HG03378 (cell line): ENCODE data around the gene MSTN.

Source experiments
- ATAC-seq: cut with Tn5 transposase; IDR thresholded peaks from one replicate; pipeline ENCODE4 v1.9.1; 2021; ENCODE audit warnings: mild to moderate bottlenecking, moderate library complexity; ENCODE audit not compliant: unreplicated experiment

MSTN gene

GRCh38 chr2:190062601-190063000 is at the start of gene MSTN:
MSTN (minus strand) TSS chr2:190062729; CDS start chr2:190062596, 133 bp downstream.
- ATAC-seq, result no peak

GRCh38 chr2:190111166-190111565 is 48.6 kb upstream of the MSTN start:
- ATAC-seq, result no peak

GRCh38 chr2:190110699-190111098 is 48.2 kb upstream of the MSTN start:
- no peak for ATAC-seq

DNA sequence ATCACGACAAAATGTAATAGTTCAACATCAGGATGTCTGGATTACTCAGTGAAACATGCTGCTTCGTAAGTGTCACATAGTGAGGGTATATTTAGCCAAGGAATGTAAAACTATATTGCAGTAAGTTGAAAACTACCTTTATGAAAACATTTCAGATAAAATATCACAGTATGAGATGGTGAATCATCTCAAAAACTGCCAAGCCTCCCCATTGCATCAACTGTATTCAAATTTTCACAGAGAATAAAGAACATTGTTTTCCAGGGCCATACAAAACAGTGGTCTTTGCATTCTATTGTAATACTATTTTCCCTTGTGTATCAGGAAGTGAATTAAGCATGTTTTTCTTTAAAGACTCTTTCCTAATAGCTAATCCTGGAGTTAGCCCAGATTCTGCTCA is 47.6 kb upstream of the MSTN start:
- ATAC-seq, result no peak

GRCh38 chr2:190107409-190107808 is 44.9 kb upstream of the MSTN start:
- ATAC-seq, result no peak

DNA sequence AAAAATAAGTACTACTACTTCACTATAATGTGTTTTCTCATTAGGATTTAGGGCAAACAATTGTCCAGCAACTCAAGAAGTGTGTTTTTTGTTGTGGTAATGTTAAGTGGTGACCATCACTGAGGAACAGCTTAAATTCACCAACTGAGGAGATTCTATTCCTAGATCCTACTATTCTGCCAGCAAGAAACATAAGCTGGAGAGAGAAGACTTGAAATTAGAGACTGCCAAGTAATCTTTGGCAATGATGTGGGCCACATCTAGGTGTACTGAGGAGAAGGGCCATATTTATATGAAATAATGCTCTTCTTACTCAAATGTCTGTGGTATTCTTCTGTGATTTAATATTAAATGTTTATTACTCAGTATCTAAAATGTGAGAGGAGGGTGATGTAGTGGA is 44.3 kb upstream of the MSTN start:
- ATAC-seq, result no peak

- ATAC-seq, result no peak
Measured at GRCh38 chr2:190105554-190105953, 43.0 kb upstream of the MSTN start.

- no peak for ATAC-seq
Measured at GRCh38 chr2:190103144-190103543, 40.6 kb upstream of the MSTN start.

DNA sequence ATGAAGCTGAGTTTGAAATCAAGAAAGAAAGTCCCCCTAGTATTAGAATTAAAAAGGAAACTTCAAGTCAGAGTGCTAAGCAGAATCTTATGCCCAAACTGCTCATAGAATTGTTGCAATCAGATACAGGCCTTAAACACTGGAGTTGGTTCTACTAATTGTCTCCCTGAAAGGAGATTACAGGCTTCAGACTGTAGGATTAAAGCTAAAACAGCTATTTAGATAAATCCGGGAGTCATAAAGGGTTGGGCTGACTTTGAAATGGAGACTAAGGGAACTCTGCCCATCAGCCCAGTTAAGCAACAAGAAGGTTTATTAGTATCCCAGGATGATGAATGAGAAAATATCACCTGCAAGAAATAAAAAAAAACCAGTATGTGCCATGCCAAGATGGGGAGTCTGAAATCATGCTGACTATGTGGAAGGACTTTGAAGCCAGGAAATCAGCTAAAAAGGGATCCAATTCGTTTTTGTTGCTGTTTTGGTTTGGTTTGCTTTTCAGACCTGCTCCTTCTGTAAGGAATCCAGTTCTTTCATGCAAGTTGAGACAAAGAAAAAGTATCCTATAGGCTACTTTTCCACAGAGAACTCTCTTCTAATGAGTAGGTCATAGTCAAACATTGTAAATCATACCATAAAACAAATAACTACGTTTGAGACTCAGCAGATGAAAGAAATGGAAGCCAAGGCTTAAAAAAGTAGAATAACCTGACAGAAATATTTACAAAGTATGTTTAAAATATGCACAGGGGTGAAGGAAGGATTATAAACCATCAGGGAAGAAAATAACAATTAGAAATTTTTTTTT is 37.6 kb upstream of the MSTN start:
- ATAC-seq, result no peak

DNA sequence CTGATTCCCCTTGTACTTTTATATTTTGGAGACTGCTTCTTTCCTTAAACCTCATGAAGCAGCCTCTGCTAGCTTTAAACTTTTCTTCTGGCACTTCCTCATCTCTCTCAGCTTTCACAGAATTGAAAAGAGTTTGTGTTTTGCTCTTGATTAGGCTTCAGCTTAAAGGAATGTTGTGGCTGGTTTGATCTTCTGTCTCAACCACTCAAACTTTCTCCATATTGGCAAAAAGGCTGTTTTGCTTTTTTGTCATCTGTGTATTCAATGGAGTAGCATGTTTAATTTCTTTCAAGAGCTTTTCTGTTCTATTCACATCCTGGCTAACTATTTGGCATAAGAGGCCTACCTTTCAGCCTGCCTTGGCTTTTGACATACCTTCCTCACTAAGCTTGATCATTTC is 36.3 kb upstream of the MSTN start:
- no peak for ATAC-seq

DNA sequence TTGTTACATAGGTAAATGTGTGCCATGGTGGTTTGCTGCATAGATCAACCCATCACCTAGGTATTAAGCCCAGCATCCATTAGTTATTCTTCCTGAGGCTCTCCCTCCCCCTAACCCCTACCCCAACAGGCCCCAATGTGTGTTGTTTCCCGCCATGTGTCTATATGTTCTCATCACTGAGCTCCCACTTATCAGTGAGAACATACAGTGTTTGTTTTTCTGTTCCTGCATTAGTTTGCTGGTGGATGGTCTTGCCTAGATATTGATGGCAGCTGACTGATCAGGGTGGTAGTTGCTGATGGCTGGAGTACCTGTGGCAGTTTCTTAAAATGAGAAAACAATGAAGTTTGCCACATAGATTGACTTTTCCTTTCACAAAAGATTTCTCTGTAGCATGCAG is 34.6 kb upstream of the MSTN start:
- ATAC-seq, result no peak

DNA sequence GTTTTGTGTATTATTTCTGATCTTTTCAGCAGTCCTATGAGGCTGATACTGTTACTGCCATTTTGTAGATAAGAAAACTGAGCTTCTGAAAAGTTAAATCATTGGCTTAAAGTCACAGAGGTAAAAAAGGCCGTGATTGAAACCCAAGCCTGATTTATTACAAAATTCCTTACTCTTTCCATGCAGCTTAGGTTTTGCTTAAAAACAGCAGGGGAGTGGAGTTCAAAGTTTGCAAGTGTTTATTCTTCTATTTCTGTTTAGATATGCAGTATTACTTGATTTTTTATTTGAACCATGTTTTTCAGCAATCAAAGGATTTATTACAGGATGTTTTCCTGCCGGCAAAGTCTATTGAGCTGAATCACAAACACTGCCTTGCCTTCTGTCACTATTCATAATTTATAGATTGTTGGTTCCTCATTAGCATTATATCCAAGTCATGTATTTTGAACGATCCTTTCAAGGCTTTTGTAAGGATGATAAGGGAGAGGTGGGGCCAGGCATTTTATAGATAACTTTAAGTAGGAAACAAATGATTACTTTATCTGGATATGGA is 31.9 kb upstream of the MSTN start:
- ATAC-seq, result no peak

GRCh38 chr2:190093793-190094192 is 31.3 kb upstream of the MSTN start:
- ATAC-seq, result no peak

DNA sequence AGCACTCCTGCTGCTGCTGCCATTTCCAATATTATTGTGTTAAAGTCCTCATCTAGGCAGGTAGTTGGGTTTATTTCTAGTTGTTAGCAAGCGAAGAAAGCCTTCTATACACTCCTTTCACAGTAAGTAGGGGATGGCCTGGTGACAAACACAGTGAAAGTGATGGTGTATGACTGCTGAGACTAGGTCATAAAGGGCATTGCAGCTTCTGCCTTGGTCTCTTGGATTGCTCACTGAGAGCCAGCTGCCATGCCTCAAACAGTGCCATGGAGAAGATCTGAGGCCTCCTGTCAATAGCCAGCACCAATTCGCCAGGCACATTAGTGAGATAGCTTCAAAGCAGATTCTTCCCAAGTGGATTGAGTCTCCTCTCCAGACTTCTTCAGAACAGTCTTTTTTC is 27.6 kb upstream of the MSTN start:
- no peak for ATAC-seq

DNA sequence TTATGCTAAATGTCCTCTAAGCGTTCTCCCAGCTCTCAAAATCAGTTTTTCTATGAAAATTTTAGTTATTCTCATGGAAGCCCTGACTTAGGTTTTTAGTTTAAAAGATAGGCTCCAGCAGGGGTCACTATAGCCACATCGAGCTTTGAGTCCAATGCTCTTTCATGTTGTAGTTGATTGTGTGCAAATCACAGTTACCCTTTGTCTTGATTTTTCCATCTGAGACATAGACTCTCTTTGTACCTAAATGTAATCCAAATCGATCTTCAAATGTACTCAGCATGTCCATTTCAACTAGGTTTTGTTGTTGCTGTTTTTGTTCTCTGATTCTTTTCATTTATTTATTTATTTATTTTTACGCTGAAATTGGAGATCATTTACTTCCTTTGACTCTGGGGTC is 26.4 kb upstream of the MSTN start:
- ATAC-seq, result peak; percentile 56

GRCh38 chr2:190084704-190085103 is 22.2 kb upstream of the MSTN start:
- no peak for ATAC-seq

DNA sequence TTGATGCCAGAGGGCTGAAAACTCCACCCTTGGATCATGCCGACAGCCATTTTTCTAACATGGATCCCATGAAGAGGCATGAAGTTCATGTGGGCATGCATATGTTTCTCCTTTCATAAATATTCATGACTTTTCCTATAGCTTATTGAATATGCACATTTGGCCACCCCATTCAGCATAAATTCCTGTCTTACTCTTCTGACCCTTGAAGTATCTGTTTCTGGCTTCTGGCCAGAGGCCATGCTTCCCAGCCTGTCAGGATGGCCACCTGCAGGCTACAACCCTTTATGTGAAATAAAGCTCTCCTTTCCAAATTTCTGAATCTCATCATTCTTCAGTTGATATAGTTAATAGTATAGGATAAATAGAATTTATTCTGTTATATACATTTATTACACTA is 19.6 kb upstream of the MSTN start:
- no peak for ATAC-seq

DNA sequence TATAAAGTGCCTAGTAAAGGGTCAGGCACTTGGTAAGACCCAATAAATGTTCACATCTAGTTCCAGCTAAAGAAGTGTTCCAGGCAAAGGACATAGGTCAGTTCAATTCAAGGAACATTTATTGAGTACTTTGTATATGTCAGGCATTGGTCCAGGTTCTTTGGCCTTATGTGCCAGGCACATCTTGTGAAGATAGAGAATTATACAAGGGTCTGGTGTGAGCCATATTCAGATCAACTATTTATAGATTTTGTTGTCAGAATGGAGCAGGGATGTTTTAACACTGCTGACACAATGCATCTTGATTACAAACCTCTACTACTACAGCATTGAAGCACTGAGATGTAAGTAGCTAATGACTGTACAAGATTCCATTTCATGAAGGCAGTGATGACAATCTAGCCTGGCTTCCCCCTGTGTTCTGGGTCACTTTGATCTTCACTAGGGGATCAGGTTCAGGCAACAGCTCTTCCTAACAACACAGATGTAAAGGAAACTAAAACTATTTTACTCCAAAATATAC is 18.1 kb upstream of the MSTN start:
- ATAC-seq, result no peak

GRCh38 chr2:190079160-190079559 is 16.6 kb upstream of the MSTN start:
- ATAC-seq, result no peak

DNA sequence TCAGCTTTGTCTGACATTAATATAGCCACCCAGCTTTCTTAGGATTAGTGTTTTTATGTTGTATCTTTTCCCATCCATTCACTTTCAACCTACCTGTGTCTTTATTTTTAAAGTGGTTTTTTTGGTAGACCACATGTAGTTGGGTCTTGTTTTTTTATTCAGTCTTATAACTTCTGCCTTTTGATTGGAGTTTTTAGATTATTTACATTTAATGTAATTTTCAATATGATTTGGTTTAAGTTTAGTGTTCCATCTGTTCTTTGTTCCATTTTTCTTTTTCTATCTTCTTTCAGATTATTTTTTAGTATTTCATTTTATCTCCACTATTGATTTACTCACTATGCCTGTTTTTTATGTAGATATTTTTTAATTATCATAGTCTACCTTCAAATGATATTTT is 13.1 kb upstream of the MSTN start:
- no peak for ATAC-seq

DNA sequence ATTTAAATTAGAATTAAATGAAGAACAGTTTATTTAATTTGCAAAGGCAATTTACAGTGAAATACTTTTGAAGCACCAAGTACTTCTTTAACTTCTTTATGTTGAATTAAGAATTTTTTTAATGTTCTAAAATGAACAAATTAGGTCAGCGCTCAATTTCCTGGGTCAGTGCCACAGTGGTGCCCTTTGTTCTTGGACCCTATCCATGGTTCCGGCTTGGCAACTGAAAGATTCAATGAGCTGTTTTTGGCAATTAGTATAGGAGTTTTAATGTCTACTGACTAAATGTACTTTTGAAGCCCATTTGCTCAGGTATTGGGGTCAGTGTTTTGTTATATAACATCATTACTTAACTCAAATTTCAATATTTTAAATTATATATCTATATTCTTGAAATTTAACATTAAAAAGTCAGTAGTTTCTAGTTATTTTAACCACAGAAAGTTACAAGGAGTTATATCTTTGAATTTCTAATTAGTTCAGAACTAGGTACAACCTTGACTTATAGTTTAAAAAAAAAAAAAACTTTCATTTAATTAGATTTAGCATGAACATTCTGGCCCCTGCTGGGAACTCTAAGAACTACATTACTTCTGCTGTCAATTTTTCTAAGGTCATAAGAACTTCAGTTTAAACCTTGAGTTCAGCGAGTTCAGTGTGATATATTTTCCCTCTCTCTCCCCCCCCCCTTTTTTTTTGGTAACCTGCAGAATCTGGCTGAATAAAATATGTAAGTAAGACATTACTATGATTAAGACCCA is 7.6 kb upstream of the MSTN start:
- peak; percentile 73 for ATAC-seq

- no peak for ATAC-seq
Measured at GRCh38 chr2:190068764-190069163, 6.2 kb upstream of the MSTN start.
